H1 (cell line): ENCODE data around the gene TLX1. TPM values are rescaled to one million over a fixed set of nuclear protein-coding genes. Genes with fewer than 3 reads are reported as not detected.

Source experiments
- RBBP5 ChIP-seq: IDR thresholded peaks from 2 replicates; pipeline ENCODE4 v1.7.1; 2012; ENCODE audit warnings: low read depth, mild to moderate bottlenecking, inconsistent platforms, low read length, moderate library complexity, borderline replicate concordance
- SIX5 ChIP-seq: IDR thresholded peaks from 2 replicates; pipeline ENCODE4 v1.6.1; 2011; ENCODE audit warnings: mild to moderate bottlenecking, low read depth, low read length
- polyA plus RNA-seq, 7 experiments: library from polyadenylated mRNA; depleted of rRNA in 3 of 7; stranded (reverse) in 5 of 7; unstranded in 2 of 7; fragments of >200 nt in 5 of 7; fragments of 200-250 nt in 2 of 7; gene quantifications; 1 replicate in 5 of 7; 2 replicates in 1 of 7; 4 replicates in 1 of 7; pipeline versions ENCODE4 v1.2.1 to v1.2.3, GENCODE V29; 2011 to 2013; ENCODE audit warnings: missing spikeins in 2 of 7, mixed read lengths in 2 of 7
- total RNA-seq: library from RNA; stranded (reverse); fragmentation: NEBNext Ultra II Directional; extraction: Animal tissue kit (Norgen Biotek cat#: 25700); gene quantifications from 2 replicates; pipeline ENCODE4 v1.2.1, GENCODE V29; 2021
- TF ChIP-seq, protein P1 (sequence below): fragments of 300-600 bp; sonication (generic); IDR thresholded peaks from 2 replicates; pipeline ENCODE4 v1.7.1; 2012; ENCODE audit warnings: low read length, moderate library complexity, mild to moderate bottlenecking, inconsistent platforms; ENCODE audit not compliant: insufficient replicate concordance

Gene TLX1
- total and polyA plus RNA-seq, 2 of the 8 experiments (the other 6 are each of a cell fraction or from before 2014, with no cell fraction given) = not detected

- TF ChIP-seq, protein P1, sequence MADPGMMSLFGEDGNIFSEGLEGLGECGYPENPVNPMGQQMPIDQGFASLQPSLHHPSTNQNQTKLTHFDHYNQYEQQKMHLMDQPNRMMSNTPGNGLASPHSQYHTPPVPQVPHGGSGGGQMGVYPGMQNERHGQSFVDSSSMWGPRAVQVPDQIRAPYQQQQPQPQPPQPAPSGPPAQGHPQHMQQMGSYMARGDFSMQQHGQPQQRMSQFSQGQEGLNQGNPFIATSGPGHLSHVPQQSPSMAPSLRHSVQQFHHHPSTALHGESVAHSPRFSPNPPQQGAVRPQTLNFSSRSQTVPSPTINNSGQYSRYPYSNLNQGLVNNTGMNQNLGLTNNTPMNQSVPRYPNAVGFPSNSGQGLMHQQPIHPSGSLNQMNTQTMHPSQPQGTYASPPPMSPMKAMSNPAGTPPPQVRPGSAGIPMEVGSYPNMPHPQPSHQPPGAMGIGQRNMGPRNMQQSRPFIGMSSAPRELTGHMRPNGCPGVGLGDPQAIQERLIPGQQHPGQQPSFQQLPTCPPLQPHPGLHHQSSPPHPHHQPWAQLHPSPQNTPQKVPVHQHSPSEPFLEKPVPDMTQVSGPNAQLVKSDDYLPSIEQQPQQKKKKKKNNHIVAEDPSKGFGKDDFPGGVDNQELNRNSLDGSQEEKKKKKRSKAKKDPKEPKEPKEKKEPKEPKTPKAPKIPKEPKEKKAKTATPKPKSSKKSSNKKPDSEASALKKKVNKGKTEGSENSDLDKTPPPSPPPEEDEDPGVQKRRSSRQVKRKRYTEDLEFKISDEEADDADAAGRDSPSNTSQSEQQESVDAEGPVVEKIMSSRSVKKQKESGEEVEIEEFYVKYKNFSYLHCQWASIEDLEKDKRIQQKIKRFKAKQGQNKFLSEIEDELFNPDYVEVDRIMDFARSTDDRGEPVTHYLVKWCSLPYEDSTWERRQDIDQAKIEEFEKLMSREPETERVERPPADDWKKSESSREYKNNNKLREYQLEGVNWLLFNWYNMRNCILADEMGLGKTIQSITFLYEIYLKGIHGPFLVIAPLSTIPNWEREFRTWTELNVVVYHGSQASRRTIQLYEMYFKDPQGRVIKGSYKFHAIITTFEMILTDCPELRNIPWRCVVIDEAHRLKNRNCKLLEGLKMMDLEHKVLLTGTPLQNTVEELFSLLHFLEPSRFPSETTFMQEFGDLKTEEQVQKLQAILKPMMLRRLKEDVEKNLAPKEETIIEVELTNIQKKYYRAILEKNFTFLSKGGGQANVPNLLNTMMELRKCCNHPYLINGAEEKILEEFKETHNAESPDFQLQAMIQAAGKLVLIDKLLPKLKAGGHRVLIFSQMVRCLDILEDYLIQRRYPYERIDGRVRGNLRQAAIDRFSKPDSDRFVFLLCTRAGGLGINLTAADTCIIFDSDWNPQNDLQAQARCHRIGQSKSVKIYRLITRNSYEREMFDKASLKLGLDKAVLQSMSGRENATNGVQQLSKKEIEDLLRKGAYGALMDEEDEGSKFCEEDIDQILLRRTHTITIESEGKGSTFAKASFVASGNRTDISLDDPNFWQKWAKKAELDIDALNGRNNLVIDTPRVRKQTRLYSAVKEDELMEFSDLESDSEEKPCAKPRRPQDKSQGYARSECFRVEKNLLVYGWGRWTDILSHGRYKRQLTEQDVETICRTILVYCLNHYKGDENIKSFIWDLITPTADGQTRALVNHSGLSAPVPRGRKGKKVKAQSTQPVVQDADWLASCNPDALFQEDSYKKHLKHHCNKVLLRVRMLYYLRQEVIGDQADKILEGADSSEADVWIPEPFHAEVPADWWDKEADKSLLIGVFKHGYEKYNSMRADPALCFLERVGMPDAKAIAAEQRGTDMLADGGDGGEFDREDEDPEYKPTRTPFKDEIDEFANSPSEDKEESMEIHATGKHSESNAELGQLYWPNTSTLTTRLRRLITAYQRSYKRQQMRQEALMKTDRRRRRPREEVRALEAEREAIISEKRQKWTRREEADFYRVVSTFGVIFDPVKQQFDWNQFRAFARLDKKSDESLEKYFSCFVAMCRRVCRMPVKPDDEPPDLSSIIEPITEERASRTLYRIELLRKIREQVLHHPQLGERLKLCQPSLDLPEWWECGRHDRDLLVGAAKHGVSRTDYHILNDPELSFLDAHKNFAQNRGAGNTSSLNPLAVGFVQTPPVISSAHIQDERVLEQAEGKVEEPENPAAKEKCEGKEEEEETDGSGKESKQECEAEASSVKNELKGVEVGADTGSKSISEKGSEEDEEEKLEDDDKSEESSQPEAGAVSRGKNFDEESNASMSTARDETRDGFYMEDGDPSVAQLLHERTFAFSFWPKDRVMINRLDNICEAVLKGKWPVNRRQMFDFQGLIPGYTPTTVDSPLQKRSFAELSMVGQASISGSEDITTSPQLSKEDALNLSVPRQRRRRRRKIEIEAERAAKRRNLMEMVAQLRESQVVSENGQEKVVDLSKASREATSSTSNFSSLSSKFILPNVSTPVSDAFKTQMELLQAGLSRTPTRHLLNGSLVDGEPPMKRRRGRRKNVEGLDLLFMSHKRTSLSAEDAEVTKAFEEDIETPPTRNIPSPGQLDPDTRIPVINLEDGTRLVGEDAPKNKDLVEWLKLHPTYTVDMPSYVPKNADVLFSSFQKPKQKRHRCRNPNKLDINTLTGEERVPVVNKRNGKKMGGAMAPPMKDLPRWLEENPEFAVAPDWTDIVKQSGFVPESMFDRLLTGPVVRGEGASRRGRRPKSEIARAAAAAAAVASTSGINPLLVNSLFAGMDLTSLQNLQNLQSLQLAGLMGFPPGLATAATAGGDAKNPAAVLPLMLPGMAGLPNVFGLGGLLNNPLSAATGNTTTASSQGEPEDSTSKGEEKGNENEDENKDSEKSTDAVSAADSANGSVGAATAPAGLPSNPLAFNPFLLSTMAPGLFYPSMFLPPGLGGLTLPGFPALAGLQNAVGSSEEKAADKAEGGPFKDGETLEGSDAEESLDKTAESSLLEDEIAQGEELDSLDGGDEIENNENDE = no peak
- TF ChIP-seq SIX5 = no peak
- TF ChIP-seq RBBP5 = no peak
- TF ChIP-seq, all 59 proteins: peak for 0
Observed at GRCh38 chr10:101094121-101094879, 36.8 kb upstream of the TLX1 start (continued).
